ENCODE measurements around the gene KRT7. TPM values are rescaled to one million over a fixed set of nuclear protein-coding genes. Genes with fewer than 3 reads are reported as not detected.
"Not testable (repeated sequence)": the region's sequence is repeated elsewhere in the genome, so short reads cannot be mapped to it uniquely, and the experiment has no call there.

Gene KRT7
- total RNA-seq, 1 donor from 2014 or later = 664 TPM

GRCh38 chr12:52250048-52250990, 17.3 kb downstream of the KRT7 start:
- no peaks in the 10 kb centered on the region for H3K9me3 ChIP-seq
- peaks cover 15% of the 10 kb centered on the region for H3K27me3 ChIP-seq
- H3K4me3 ChIP-seq = no peak overlapping the region
- intact Hi-C loops (cut with DNase I) = no loop called here
- DNase-seq (no peak), ATAC-seq (no peak)
- H3K36me3 ChIP-seq = no peaks in the 10 kb centered on the region
- H3K4me1 ChIP-seq = peaks cover 13% of the 10 kb centered on the region
- H3K27ac ChIP-seq = no peak overlapping the region
- no peak for TF ChIP-seq CTCF (IDR thresholded peaks at IDR 0.05)

- Histone ChIP-seq H3K9me3 (no peaks in the 10 kb centered on the region), H3K4me1 (peaks cover 13% of the 10 kb centered on the region), H3K4me3 (no peak overlapping the region), H3K36me3 (no peaks in the 10 kb centered on the region), H3K27me3 (peaks cover 19% of the 10 kb centered on the region), H3K27ac (no peak overlapping the region)
- intact Hi-C loops (cut with DNase I) = no loop called here
- DNase-seq (no peak), ATAC-seq (no peak)
- TF ChIP-seq CTCF (IDR thresholded peaks at IDR 0.05) = no peak
These were observed 18.5 kb downstream of the KRT7 start for GRCh38 chr12:52251367-52252051.

- peak; percentile 23 for TF ChIP-seq CTCF (IDR thresholded peaks at IDR 0.05)
- ATAC-seq; DNase-seq; H3K9me3 ChIP-seq; H3K36me3 ChIP-seq; H3K27ac ChIP-seq; H3K4me3 ChIP-seq; intact Hi-C loops (cut with DNase I): not testable (repeated sequence)
- H3K27me3 ChIP-seq = peaks cover 26% of the 10 kb centered on the region
- peaks cover 10% of the 10 kb centered on the region for H3K4me1 ChIP-seq
These were observed 19.2 kb downstream of the KRT7 start for GRCh38 chr12:52252175-52252615.

- Histone ChIP-seq H3K27me3 (peaks cover 32% of the 10 kb centered on the region), H3K36me3 (no peaks in the 10 kb centered on the region), H3K4me3 (no peak overlapping the region), H3K27ac (no peak overlapping the region), H3K9me3 (no peaks in the 10 kb centered on the region), H3K4me1 (peaks cover 9% of the 10 kb centered on the region)
- TF ChIP-seq CTCF (IDR thresholded peaks at IDR 0.05) = no peak
- intact Hi-C loops (cut with DNase I) = no loop called here
- ATAC-seq (no peak), DNase-seq (no peak)
These were observed 19.8 kb downstream of the KRT7 start for GRCh38 chr12:52252728-52253343.

- ATAC-seq (no peak), DNase-seq (no peak)
- Histone ChIP-seq H3K27ac (no peak overlapping the region), H3K4me1 (peaks cover 15% of the 10 kb centered on the region), H3K27me3 (peaks cover 39% of the 10 kb centered on the region), H3K4me3 (no peak overlapping the region), H3K9me3 (no peaks in the 10 kb centered on the region), H3K36me3 (no peaks in the 10 kb centered on the region)
- intact Hi-C loops (cut with DNase I) = no loop called here
- TF ChIP-seq CTCF (IDR thresholded peaks at IDR 0.05) = no peak
These were observed 20.5 kb downstream of the KRT7 start for GRCh38 chr12:52253391-52254179.

All from upper lobe of right lung (tissue), 1 donor.